ENCODE data around the gene PIK3CD.
"Not testable (repeated sequence)": the region's sequence is repeated elsewhere in the genome, so short reads cannot be mapped to it uniquely, and the experiment has no call there.

PIK3CD gene

DNA sequence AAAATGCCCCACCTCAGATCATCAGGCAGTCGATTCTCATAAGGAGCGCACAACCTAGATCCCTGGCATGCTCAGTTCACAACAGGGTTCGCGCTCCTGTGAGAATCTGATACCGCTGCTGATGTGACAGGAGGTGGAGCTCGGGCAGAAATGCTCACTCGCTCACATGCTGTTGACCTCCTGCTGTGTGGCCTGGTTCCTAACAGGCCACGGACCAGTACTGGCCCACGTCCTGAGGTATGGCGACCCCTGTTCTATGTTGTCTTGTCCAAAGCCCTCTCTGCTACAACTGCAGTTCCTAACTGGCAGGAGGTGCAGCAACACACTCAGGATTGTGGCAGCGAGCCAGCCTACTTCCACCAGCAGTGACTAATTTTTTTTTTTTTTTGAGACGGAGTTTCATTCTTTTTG, 101.6 kb downstream of the PIK3CD start:
- peak; percentile 81 for DNase-seq (ENCODE audit: low read depth, low spot score)

DNA sequence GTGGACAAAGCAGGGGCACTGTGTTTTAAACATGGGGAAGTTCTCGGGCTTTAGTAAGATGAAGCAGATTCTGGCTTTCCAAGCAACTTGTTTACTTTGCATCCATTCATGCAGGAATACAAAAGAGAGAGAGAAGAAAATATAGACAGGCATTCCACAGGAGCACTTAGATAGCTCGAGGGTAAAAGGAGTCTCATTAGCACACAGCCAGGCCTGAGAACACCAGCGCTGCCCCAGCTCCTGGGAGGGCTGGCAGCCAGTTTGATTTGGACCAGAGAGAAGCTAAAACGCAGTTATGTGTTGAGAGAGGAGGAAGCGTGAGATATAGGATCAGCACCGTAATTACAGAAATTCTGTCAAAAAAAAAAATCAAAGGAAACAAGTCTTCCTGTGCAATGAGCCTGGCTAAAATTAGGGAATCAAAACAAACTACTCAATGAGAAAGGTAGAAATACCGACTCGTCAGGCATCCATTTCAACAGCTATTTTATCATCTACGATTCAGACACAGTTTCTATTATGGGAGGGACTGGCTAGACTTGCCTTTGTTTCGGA, 104.0 kb downstream of the PIK3CD start:
- in situ Hi-C loops (cut with HindIII; ENCODE audit: low sequenced_read_pairs): no loop called here
- TF ChIP-seq, protein P1, sequence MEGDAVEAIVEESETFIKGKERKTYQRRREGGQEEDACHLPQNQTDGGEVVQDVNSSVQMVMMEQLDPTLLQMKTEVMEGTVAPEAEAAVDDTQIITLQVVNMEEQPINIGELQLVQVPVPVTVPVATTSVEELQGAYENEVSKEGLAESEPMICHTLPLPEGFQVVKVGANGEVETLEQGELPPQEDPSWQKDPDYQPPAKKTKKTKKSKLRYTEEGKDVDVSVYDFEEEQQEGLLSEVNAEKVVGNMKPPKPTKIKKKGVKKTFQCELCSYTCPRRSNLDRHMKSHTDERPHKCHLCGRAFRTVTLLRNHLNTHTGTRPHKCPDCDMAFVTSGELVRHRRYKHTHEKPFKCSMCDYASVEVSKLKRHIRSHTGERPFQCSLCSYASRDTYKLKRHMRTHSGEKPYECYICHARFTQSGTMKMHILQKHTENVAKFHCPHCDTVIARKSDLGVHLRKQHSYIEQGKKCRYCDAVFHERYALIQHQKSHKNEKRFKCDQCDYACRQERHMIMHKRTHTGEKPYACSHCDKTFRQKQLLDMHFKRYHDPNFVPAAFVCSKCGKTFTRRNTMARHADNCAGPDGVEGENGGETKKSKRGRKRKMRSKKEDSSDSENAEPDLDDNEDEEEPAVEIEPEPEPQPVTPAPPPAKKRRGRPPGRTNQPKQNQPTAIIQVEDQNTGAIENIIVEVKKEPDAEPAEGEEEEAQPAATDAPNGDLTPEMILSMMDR (IDR thresholded peaks at IDR 0.05; ENCODE audit: low read depth, low read length): no peak
- DNase-seq (ENCODE audit: low read depth, low spot score): no peak
- H3K4me3 ChIP-seq (ENCODE audit: low read depth, low read length): no peak overlapping the region

More for the DNA sequence above, 101.6 kb downstream of the PIK3CD start:
- no peak overlapping the region for H3K4me3 ChIP-seq (ENCODE audit: low read depth, low read length)
- in situ Hi-C loops (cut with HindIII; ENCODE audit: low sequenced_read_pairs): no loop called here
- TF ChIP-seq, protein P1 (IDR thresholded peaks at IDR 0.05; ENCODE audit: low read depth, low read length): no peak

DNA sequence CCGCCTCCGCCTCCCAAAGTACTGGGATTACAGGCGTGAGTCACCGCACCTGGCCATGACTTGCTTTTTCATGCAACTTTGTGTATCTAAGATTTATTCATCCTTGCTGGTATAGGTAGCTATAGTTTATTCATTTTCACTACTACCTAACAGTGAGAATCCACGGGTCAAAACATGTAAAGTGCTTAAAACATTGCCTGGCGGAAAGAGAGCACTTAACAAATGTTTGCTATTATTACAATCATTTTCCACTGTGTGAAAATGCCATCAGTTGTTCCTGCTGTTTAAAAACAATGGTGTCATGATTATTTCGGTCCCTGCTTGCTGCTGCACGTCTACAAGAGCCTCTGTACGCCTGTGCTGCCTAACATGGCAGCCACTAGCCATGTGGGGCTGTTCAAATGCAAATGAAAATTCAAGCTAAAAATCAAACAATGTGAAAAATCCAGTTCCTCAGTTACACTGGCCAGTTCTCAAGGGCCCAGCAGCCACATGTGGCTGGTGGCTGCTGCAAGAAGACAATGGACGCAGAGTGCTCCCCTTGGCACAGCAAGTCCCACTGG, 107.1 kb downstream of the PIK3CD start:
- in situ Hi-C loops (cut with HindIII; ENCODE audit: low sequenced_read_pairs): no loop called here
- H3K4me3 ChIP-seq (ENCODE audit: low read depth, low read length): no peak overlapping the region
- no peak for DNase-seq (ENCODE audit: low read depth, low spot score)
- TF ChIP-seq, protein P1 (IDR thresholded peaks at IDR 0.05; ENCODE audit: low read depth, low read length): no peak

DNA sequence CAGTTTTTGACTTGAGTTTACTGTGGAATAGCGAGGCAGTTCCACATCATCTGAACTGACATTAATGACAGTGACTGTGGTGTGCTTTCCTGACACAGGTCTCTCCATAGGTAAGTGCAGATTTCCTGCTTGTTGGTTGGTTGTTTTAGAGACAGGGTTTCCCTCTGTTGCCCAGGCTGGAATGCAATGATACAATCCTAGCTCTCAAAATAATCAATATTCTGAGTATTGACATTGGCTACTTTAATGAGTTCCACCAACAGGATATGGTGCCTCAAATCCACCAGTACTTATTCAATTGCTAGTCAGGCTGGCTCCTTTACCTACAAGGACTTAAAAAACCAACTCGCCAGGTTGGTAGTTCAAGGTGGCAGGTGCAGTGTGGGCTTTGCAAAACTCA, 108.4 kb downstream of the PIK3CD start:
- TF ChIP-seq, protein P1 (IDR thresholded peaks at IDR 0.05; ENCODE audit: low read depth, low read length): no peak

DNA sequence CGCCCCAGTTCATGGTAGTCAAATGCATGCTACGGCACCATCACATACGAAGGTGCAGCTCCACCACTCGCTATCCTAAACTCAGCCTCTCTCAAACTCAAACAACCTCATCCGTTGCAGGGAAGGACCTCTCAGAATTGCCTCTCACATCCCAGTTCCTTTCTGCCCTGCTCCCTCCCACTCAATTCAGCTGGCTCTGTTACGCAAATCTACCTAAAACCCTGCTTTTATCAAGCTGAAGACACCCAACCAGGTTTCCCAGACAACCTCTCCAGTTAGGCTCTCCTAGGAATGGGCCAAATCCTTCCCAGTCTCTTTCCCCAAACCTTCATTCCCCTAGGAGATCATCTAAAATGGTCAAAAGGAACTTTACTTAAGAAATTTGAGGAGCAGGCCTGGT, 109.3 kb downstream of the PIK3CD start:
- no peak overlapping the region for H3K4me3 ChIP-seq (ENCODE audit: low read depth, low read length)
- in situ Hi-C loops (cut with HindIII; ENCODE audit: low sequenced_read_pairs): no loop called here
- no peak for DNase-seq (ENCODE audit: low read depth, low spot score)
- TF ChIP-seq, protein P1 (IDR thresholded peaks at IDR 0.05; ENCODE audit: low read depth, low read length): no peak

More for the DNA sequence above, 108.4 kb downstream of the PIK3CD start:
- H3K4me3 ChIP-seq (ENCODE audit: low read depth, low read length): no peak overlapping the region
- DNase-seq (ENCODE audit: low read depth, low spot score): no peak
- in situ Hi-C loops (cut with HindIII; ENCODE audit: low sequenced_read_pairs): no loop called here

DNA sequence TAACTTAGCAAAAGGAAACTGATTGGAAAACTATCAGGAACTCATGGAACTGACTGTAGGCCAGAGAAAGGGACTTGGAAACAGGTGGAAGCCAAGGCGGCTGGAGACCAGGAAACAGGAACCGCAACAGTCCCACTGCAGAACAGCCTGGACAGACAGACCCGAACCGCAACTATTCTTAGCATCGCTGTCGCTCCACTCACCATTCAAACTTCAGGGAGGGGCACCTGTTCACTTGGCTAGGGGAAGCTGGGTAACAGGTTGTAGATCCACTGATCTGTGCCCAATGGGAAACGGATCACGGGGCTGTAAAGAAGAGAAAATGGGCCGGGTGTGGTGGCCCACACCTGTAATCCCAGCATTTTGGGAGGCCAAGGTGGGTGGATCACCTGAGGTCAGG, 110.3 kb downstream of the PIK3CD start:
- in situ Hi-C loops (cut with HindIII; ENCODE audit: low sequenced_read_pairs): no loop called here
- TF ChIP-seq, protein P1 (IDR thresholded peaks at IDR 0.05; ENCODE audit: low read depth, low read length): no peak
- no peak for DNase-seq (ENCODE audit: low read depth, low spot score)
- H3K4me3 ChIP-seq (ENCODE audit: low read depth, low read length): no peak overlapping the region

DNA sequence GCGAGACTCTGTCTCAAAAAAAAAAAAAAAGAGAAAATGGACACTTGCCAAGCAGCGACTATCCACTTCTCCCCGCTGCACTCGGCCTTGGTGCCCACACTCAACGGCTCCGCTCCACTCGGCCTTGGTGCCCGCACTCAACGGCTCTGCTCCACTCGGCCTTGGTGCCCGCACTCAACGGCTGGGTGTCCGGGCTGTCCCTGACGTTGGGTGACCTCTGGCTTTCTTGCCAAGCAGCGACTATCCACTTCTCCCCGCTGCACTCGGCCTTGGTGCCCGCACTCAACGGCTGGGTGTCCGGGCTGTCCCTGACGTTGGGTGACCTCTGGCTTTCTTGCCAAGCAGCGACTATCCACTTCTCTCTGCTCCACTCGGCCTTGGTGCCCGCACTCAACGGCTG, 110.9 kb downstream of the PIK3CD start:
- H3K4me3 ChIP-seq (ENCODE audit: low read depth, low read length); DNase-seq (ENCODE audit: low read depth, low spot score); in situ Hi-C loops (cut with HindIII; ENCODE audit: low sequenced_read_pairs): not testable (repeated sequence)
